ENCODE results near the gene EML6.

DNA sequence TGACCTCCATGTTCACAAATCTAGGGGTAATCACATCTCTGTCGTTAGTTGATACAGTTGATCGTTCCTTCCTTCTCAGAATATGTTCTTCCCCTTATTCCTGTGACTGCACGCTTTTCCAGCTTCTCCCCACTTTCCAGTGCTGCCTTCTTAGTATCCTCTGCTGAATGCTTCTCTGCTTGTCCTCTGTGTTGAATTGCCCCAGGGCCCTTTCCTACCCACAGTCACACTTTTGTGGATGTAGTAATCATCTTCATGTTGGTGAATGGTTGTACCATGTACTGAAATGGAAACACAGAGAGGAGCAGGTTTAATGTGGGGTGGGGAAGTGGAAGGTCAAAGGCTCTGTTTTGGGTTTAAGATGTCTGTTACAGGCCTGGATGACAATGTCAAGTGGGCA, 47.2 kb downstream of the EML6 start:
- no peak for TF ChIP-seq SMC3 (IDR thresholded peaks at IDR 0.05)
- no peak for TF ChIP-seq POLR2A (IDR thresholded peaks at IDR 0.05; ENCODE audit: low read length)
- TF ChIP-seq MYC (IDR thresholded peaks at IDR 0.05; ENCODE audit: borderline replicate concordance, low read length) = no peak
- TF ChIP-seq, protein P1, sequence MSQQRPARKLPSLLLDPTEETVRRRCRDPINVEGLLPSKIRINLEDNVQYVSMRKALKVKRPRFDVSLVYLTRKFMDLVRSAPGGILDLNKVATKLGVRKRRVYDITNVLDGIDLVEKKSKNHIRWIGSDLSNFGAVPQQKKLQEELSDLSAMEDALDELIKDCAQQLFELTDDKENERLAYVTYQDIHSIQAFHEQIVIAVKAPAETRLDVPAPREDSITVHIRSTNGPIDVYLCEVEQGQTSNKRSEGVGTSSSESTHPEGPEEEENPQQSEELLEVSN (IDR thresholded peaks at IDR 0.05; ENCODE audit: borderline replicate concordance, low read depth) = no peak
- no peak for TF ChIP-seq MAFK (IDR thresholded peaks at IDR 0.05; ENCODE audit: partially characterized antibody)
- TF ChIP-seq, protein P2, sequence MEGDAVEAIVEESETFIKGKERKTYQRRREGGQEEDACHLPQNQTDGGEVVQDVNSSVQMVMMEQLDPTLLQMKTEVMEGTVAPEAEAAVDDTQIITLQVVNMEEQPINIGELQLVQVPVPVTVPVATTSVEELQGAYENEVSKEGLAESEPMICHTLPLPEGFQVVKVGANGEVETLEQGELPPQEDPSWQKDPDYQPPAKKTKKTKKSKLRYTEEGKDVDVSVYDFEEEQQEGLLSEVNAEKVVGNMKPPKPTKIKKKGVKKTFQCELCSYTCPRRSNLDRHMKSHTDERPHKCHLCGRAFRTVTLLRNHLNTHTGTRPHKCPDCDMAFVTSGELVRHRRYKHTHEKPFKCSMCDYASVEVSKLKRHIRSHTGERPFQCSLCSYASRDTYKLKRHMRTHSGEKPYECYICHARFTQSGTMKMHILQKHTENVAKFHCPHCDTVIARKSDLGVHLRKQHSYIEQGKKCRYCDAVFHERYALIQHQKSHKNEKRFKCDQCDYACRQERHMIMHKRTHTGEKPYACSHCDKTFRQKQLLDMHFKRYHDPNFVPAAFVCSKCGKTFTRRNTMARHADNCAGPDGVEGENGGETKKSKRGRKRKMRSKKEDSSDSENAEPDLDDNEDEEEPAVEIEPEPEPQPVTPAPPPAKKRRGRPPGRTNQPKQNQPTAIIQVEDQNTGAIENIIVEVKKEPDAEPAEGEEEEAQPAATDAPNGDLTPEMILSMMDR (IDR thresholded peaks at IDR 0.05) = no peak
- no peak for TF ChIP-seq RFX5 (IDR thresholded peaks at IDR 0.05)
- TF ChIP-seq RAD21 (conservative IDR thresholded peaks at IDR 0.05 in 1 of 2, IDR thresholded peaks at IDR 0.05 in 1 of 2) = no peak
- TF ChIP-seq, protein P3, sequence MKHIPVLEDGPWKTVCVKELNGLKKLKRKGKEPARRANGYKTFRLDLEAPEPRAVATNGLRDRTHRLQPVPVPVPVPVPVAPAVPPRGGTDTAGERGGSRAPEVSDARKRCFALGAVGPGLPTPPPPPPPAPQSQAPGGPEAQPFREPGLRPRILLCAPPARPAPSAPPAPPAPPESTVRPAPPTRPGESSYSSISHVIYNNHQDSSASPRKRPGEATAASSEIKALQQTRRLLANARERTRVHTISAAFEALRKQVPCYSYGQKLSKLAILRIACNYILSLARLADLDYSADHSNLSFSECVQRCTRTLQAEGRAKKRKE (CRISPR knock-in tag; IDR thresholded peaks at IDR 0.05; ENCODE audit: low read depth) = no peak
- TF ChIP-seq CEBPB (IDR thresholded peaks at IDR 0.05) = no peak
- no peak for TF ChIP-seq ESRRA (IDR thresholded peaks at IDR 0.05; ENCODE audit: borderline replicate concordance, low read length)
- TF ChIP-seq EP300 (IDR thresholded peaks at IDR 0.05) = no peak
- no peak for TF ChIP-seq HDAC2 (IDR thresholded peaks at IDR 0.05)
- TF ChIP-seq BHLHE40 (IDR thresholded peaks at IDR 0.05; ENCODE audit: low read depth, low read length) = no peak

All from A549 (cell line).